ENCODE results near the gene FAHD2A.
A peak's percentile ranks its signal among the peaks of the same experiment; 100 is the strongest.
"Not testable (repeated sequence)": the region's sequence is repeated elsewhere in the genome, so short reads cannot be mapped to it uniquely, and the experiment has no call there.

The FAHD2A gene

DNA sequence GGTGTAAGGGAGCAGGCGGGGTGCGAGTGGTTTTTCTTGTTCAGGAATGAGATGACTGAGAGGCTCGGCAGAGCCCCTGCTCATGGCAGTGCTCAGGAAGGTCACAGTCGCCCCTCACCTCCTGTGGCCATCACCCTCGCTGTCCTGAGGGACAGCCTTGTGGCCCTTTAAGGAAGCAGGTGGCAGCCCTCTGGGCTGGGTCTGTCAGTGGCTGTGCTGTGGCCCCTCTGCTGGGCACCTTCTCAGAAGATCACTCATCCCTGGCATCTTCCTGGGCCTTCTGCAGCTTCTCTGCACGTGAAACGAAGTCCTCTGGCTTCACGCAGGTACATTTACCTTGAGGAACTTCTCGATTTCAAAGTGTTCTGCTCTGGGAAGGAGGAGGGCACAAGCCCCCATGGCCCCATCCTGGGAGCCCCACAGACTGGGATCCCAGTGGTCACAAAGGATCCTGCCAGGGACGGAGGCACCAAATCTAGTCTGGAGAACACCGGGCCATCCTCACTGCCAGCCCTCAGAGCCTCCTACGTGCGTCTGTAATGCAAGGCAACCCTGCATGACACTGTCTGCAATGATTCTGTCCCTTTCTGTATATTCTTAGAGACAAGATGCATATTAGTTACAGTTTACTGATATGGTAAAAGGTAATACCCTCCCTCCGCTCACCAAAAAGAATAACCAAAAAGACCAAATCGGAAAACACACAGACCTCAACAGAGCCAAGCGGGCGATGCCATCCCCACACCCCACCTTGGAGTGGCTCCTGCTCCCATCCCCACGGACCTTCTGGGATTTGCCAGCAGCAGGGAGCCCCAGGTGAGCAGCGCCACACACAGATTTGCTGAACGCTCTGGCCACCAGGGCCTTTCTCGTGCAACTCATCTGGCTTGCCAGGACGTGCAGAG, 25.9 kb upstream of the FAHD2A start:
- no peak for DNase-seq

DNA sequence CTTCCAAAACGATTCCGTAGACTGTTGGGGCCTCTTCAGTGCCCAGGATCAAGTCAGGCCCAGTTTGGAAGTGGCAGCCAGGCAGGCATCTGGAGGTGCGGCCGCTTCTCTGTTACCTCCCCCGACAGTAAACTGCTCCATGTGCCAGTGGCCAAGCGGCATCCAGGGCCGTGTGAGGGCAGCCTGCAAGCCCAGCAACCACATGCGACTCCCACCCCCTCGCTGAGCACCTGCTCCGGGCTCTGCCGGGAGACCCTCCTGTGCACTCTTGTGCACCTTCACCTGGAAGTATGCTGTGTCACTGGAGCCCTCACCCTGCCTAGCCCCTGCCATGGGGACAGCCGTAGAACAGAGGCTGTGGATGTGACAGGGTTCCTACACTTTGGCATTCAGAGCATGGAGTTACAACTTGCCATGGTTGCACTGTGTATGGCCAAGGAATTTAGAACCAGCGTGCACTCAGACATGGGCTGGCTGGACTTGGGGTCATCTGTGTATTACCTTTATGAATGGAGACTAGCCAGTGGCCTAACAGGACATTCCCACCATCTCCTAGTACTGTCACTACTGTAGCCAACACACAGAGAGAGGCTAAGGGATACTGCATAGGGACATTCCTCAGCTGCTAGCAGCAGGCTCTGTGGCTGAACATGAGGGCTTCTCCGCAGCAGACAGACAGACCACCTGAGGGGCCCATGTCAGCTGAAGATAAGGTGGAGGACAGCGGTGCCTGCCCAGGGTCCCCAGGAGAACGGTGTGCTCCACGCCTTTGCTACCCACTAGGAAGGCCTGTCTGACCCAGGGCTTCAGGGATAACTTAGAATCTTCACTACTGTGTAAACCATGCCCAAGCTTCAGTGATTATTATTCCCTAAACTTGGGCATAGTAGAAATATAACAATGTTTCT, 25.0 kb upstream of the FAHD2A start:
- DNase-seq: no peak

- not testable (repeated sequence) for DNase-seq
These were observed 24.2 kb upstream of the FAHD2A start for GRCh38 chr2:95378281-95378680.

GRCh38 chr2:95379371-95379831, 23.1 kb upstream of the FAHD2A start:
- DNase-seq: no peak

- DNase-seq: no peak
These were observed 22.2 kb upstream of the FAHD2A start for GRCh38 chr2:95380280-95380679.

GRCh38 chr2:95380731-95381130, 21.8 kb upstream of the FAHD2A start:
- no peak for DNase-seq

- DNase-seq: no peak
These were observed 21.0 kb upstream of the FAHD2A start for GRCh38 chr2:95381212-95382191.

- DNase-seq: no peak
These were observed 20.3 kb upstream of the FAHD2A start for GRCh38 chr2:95382192-95382591.

DNA sequence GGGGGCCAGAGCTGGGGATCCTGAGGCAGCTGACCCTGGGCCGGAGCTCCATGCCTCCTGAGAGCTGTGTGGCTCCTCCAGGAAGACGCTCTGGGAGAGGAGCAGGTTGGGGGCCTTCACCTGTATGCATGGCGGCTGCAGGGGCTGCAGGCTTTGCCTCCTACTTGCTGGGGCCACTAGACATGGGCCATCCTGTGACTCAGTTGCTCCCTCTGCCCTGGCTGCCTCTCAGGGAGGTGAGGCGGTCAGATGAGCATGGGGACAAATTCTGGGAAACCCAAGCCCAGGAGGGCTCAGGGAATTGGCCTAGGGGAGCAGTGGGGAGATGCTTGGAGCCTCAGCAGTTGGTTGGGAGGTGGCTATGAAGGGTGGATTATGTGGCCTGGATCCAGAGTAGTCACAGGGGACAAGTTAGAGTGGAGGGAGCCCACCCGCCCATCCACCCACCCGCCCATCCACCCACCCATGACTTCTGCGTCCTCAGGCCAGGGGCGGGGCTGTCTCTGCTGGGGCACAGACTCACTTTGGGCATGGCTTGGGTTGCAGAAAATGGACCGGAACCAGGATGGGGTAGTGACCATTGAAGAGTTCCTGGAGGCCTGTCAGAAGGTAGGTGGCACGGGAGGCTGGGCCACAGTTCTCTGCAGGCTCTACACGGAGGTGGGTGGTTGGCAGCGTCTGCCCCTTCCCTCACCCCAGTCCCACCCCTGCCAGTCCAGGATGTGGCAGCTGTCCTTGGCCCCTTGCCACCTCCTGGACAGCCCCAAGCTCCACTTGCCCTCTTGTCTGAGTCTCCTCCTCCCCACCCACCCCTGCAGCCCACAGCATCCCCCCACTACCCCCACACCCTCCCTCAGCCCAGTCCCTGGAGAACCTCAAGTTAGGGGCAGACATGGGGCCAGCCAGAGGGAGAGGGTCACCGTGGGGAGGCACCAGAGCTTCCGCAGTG, 19.5 kb upstream of the FAHD2A start:
- DNase-seq: no peak

- no peak for DNase-seq
These were observed 18.9 kb upstream of the FAHD2A start for GRCh38 chr2:95383635-95384027.

DNA sequence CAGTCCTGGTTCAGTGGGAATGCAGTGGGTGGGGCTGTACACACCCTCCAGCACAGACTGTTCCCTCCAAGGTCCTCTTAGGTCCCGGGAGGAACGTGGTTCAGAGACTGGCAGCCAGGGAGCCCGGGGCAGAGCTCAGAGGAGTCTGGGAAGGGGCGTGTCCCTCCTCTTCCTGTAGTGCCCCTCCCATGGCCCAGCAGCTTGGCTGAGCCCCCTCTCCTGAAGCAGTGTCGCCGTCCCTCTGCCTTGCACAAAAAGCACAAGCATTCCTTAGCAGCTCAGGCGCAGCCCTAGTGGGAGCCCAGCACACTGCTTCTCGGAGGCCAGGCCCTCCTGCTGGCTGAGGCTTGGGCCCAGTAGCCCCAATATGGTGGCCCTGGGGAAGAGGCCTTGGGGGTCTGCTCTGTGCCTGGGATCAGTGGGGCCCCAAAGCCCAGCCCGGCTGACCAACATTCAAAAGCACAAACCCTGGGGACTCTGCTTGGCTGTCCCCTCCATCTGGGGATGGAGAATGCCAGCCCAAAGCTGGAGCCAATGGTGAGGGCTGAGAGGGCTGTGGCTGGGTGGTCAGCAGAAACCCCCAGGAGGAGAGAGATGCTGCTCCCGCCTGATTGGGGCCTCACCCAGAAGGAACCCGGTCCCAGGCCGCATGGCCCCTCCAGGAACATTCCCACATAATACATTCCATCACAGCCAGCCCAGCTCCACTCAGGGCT, 17.5 kb upstream of the FAHD2A start:
- DNase-seq: no peak

DNA sequence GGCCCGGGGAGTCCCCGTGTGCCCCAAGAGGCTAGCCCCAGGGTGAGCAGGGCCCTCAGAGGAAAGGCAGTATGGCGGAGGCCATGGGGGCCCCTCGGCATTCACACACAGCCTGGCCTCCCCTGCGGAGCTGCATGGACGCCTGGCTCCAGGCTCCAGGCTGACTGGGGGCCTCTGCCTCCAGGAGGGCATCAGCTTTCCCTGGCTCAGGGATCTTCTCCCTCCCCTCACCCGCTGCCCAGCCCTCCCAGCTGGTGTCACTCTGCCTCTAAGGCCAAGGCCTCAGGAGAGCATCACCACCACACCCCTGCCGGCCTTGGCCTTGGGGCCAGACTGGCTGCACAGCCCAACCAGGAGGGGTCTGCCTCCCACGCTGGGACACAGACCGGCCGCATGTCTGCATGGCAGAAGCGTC, 16.9 kb upstream of the FAHD2A start:
- no peak for DNase-seq

- no peak for DNase-seq
These were observed 16.5 kb upstream of the FAHD2A start for GRCh38 chr2:95386031-95386430.

DNA sequence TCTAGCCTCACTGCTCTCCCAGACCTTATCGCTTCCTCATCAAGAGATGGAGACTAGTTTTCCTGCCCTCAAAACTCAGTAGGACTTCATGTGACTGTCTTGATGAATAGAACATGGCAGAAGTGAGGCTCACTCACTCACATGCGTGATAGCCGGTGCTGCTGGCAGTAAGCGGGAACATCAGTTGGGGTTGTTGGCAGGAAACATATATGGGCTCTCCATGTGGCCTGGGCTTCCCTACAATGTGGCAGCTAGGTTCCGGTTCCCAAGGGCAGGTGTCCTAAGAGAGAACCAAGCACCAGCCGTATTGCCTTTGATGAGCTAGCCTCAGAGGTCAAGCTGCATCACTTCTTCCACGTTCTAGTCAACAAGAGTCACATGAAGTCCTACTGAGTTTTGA, 15.2 kb upstream of the FAHD2A start:
- DNase-seq: no peak

DNA sequence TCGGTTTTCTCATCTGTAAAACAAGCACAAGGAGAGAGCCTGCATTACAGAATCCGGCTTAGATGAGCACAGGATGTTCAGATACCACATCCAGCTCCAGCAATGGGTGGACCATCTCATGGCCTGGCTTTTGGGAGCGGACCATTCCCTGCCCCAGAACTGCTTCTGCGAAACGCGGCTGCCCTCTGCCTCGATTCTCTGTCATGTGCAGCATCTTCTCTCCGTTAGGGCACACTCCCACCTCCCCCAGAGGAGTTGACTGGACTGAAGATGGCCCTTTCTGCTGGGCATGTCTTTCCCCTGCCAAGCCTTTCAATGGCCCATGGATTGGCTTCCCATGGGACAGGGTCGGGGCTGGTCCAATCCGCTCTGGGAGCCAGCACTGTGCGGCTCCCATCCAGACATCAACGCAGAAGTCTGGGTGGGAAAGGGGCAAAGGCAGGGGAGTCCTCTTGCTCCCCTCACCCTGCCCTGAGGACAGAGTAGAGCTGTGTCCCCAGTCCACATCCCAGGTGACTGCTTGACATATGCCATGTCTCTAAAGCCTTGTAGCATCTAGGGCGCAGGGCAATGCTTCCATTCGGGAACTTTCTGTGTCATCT, 14.3 kb upstream of the FAHD2A start:
- DNase-seq: no peak

DNA sequence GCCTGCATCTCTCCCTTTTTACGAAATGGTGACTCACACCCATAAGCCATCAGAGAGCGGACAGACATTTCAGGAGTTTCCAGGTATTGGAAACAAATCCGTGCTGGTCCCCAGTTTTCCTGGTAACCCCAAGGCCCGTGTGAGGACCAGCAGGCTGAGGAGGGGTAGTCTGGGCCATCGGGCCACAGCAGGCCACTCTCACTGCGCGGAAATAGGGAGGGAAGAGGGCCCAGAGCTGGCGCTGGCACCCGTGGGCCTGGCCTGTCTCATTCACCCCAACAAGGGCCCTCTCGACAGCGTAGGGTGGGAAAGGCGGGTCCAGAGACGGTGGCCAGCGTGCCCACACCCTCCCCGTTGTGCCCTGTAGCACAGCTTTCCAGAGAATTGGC, 13.7 kb upstream of the FAHD2A start:
- no peak for DNase-seq

DNA sequence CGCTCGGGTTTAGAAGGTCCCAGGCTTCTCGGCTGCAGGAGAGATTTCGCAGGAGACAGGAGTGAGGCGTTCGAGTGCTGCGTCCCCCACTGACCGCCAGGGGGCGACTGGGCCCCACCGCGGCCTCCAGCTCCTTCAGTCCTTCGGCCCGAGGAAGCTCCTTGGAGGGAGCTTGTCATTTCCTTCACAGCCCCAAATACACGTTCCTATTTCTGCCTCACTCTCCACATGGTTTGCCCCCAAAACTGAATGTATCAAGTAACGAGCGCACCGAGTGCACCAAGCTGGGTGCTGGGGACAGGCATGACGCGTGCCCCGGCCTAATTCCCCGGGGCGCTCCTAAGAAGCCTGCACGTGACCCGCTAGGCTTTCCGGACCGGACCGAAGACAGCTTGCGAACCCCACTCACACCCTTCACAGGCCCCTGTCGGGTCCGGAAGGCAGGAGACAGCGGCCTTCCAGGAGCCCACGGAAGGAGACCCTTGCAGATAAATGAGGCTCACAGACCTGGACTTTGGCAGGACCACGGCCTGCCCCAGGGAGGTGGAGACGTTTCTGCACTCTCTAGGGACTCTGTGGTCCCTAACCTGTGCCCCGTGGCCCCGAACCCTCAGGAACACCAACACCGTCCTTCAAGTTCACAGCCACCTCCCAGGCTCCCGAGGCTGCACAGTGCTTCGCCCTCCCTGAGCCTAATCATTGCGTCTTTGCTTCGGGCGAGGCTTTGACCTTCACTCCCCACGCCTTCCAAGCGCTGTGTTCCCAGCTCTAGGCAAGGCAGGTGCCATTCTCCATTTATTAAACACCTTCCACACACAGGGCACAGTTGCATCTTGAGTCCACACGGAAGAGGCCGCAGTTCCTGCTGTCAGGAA, 13.0 kb upstream of the FAHD2A start:
- peak; percentile 31 for DNase-seq

GRCh38 chr2:95390272-95390880, 12.1 kb upstream of the FAHD2A start:
- no peak for DNase-seq

DNA sequence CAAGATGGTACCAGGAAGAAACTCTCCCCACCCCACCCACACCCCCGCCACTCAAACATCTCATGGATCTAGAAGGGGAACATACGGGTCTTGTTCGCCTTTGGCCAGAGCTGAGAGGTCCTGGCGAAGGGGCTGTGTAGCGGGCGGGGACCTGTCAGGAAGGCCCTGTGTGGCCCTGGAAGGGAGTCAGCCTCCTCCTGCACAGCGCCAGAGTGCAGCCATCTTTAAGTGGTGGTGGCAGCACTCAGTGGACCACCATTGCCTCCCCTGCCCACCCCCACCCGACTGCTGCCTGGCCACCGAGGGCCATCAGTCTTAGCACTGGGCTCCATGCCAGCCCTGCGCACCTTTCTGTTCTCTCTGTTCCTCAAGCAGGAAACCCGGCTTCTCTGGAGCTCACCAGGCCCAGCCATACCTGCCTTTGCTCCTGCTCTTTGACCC, 11.6 kb upstream of the FAHD2A start:
- no peak for DNase-seq
